Endothelial cell (in vitro differentiated cells): ENCODE data around the gene GALC. TPM values are rescaled to one million over a fixed set of nuclear protein-coding genes. Genes with fewer than 3 reads are reported as not detected.
A peak's percentile ranks its signal among the peaks of the same experiment; 100 is the strongest.

Source experiments
- DNase-seq: peaks from one replicate; pipeline ENCODE4 v3.0.0; 2021; ENCODE audit warnings: low spot score
- H3K27ac Mint-ChIP-seq: one replicate; pipeline ENCODE4 v1.8.0; 2021; ENCODE audit warnings: mixed read lengths, inconsistent platforms; ENCODE audit not compliant: unreplicated experiment
- H3K27me3 Mint-ChIP-seq: one replicate; pipeline ENCODE4 v1.8.0; 2021; ENCODE audit warnings: mild to moderate bottlenecking, moderate library complexity, mixed read lengths, inconsistent platforms; ENCODE audit not compliant: unreplicated experiment
- H3K36me3 Mint-ChIP-seq: one replicate; pipeline ENCODE4 v1.8.0; 2021; ENCODE audit warnings: mild to moderate bottlenecking, low read depth, mixed read lengths, inconsistent platforms; ENCODE audit not compliant: unreplicated experiment
- H3K4me1 Mint-ChIP-seq: one replicate; pipeline ENCODE4 v1.8.0; 2021; ENCODE audit warnings: mild to moderate bottlenecking, mixed read lengths, inconsistent platforms; ENCODE audit not compliant: unreplicated experiment
- H3K4me3 Mint-ChIP-seq: one replicate; pipeline ENCODE4 v1.8.0; 2021; ENCODE audit warnings: mild to moderate bottlenecking, mixed read lengths, inconsistent platforms; ENCODE audit not compliant: unreplicated experiment
- H3K9me3 Mint-ChIP-seq: one replicate; pipeline ENCODE4 v1.8.0; 2021; ENCODE audit warnings: mixed read lengths, inconsistent platforms; ENCODE audit not compliant: unreplicated experiment
- CTCF ChIP-seq: fragments of 200-600 bp; sonication (generic); IDR thresholded peaks from one replicate; pipeline ENCODE4 v1.5.0; 2021; ENCODE audit warnings: antibody characterized with exemption; ENCODE audit not compliant: unreplicated experiment
- total RNA-seq: library from RNA; stranded (reverse); fragmentation: NEBNext Ultra II Directional; extraction: Animal tissue kit (Norgen Biotek cat#: 25700); gene quantifications from one replicate; pipeline ENCODE4 v1.2.1, GENCODE V29; 2021; ENCODE audit not compliant: unreplicated experiment

Gene GALC
- total RNA-seq, 1 donor from 2014 or later: 77.1 TPM

GRCh38 chr14:87896393-87897380, 96.3 kb downstream of the GALC start:
- H3K27ac Mint-ChIP-seq: no peak overlapping the region
- DNase-seq: peak; percentile 19
- H3K9me3 Mint-ChIP-seq: no peaks in the 10 kb centered on the region
- TF ChIP-seq CTCF: peak; percentile 82
- no peak overlapping the region for H3K4me3 Mint-ChIP-seq
- H3K4me1 Mint-ChIP-seq: no peaks in the 10 kb centered on the region
- H3K36me3 Mint-ChIP-seq: no peaks in the 10 kb centered on the region
- no peaks in the 10 kb centered on the region for H3K27me3 Mint-ChIP-seq

GRCh38 chr14:87894920-87895319, 98.1 kb downstream of the GALC start:
- DNase-seq: no peak
- Mint-ChIP-seq H3K36me3 (no peaks in the 10 kb centered on the region), H3K27me3 (peaks cover 1% of the 10 kb centered on the region), H3K4me3 (no peak overlapping the region), H3K9me3 (no peaks in the 10 kb centered on the region), H3K27ac (no peak overlapping the region), H3K4me1 (no peaks in the 10 kb centered on the region)
- no peak for TF ChIP-seq CTCF

GRCh38 chr14:87892763-87893162, 100.2 kb downstream of the GALC start:
- H3K9me3 Mint-ChIP-seq: no peaks in the 10 kb centered on the region
- DNase-seq: no peak
- H3K4me3 Mint-ChIP-seq: no peak overlapping the region
- no peak overlapping the region for H3K27ac Mint-ChIP-seq
- H3K36me3 Mint-ChIP-seq: no peaks in the 10 kb centered on the region
- TF ChIP-seq CTCF: no peak
- no peaks in the 10 kb centered on the region for H3K4me1 Mint-ChIP-seq
- peaks cover 1% of the 10 kb centered on the region for H3K27me3 Mint-ChIP-seq

GRCh38 chr14:87888136-87888999, 104.6 kb downstream of the GALC start:
- Mint-ChIP-seq H3K27ac (no peak overlapping the region), H3K9me3 (no peaks in the 10 kb centered on the region), H3K27me3 (peaks cover 1% of the 10 kb centered on the region), H3K36me3 (no peaks in the 10 kb centered on the region), H3K4me3 (no peak overlapping the region), H3K4me1 (no peaks in the 10 kb centered on the region)
- peak; percentile 67 for DNase-seq
- peak; percentile 76 for TF ChIP-seq CTCF
